H9 (cell line): ENCODE results near the gene TOR4A. TPM values are rescaled to one million over a fixed set of nuclear protein-coding genes. Genes with fewer than 3 reads are reported as not detected.

Experiments
- DNase-seq: peaks from one replicate; pipeline ENCODE4 v3.0.0-alpha.2; 2017
- H2AFZ ChIP-seq: one replicate; pipeline ENCODE4 v1.6.1; 2013; ENCODE audit warnings: mild to moderate bottlenecking, low read length, control low read depth, moderate library complexity
- H2AK5ac ChIP-seq: 2 replicates; pipeline ENCODE4 v1.6.1; 2013; ENCODE audit warnings: low read length, control low read depth, mixed read lengths; ENCODE audit not compliant: insufficient read length
- H2BK120ac ChIP-seq: one replicate; pipeline ENCODE4 v1.6.1; 2013; ENCODE audit warnings: low read depth, mild to moderate bottlenecking, low read length, control low read depth, inconsistent platforms; ENCODE audit not compliant: poor library complexity, severe bottlenecking
- H2BK12ac ChIP-seq: 2 replicates; pipeline ENCODE4 v1.6.1; 2013; ENCODE audit warnings: low read length, control low read depth, mixed read lengths, low read depth; ENCODE audit not compliant: insufficient read length
- H2BK15ac ChIP-seq: 2 replicates; pipeline ENCODE4 v1.6.1; 2013; ENCODE audit warnings: low read depth, low read length, control low read depth
- H2BK20ac ChIP-seq: one replicate; pipeline ENCODE4 v1.6.1; 2013; ENCODE audit warnings: low read depth, mild to moderate bottlenecking, low read length, control low read depth, inconsistent platforms; ENCODE audit not compliant: poor library complexity, severe bottlenecking
- H2BK5ac ChIP-seq: 2 replicates; pipeline ENCODE4 v1.6.1; 2013; ENCODE audit warnings: low read length, control low read depth, mixed read lengths; ENCODE audit not compliant: insufficient read length
- H3K14ac ChIP-seq: 2 replicates; pipeline ENCODE4 v1.6.1; 2013; ENCODE audit warnings: low read length, control low read depth; ENCODE audit not compliant: insufficient read depth
- H3K18ac ChIP-seq: 2 replicates; pipeline ENCODE4 v1.6.1; 2013; ENCODE audit warnings: low read depth, mild to moderate bottlenecking, mixed read lengths, low read length, control low read depth; ENCODE audit not compliant: insufficient read length
- H3K23ac ChIP-seq: 2 replicates; pipeline ENCODE4 v1.6.1; 2013; ENCODE audit warnings: low read length, control low read depth, mixed read lengths, low read depth; ENCODE audit not compliant: insufficient read length
- H3K23me2 ChIP-seq: 2 replicates; pipeline ENCODE4 v1.6.1; 2013; ENCODE audit warnings: low read depth, mild to moderate bottlenecking, mixed read lengths, low read length, control low read depth; ENCODE audit not compliant: insufficient read length, poor library complexity, severe bottlenecking
- H3K27ac ChIP-seq: 2 replicates; pipeline ENCODE4 v1.5.1; 2013; ENCODE audit warnings: low read length, control low read depth, mixed read lengths, low read depth; ENCODE audit not compliant: insufficient read length
- H3K27me3 ChIP-seq: 2 replicates; pipeline ENCODE4 v1.6.1; 2013; ENCODE audit warnings: low read length, control low read depth, inconsistent platforms; ENCODE audit not compliant: insufficient read depth
- H3K4ac ChIP-seq: 2 replicates; pipeline ENCODE4 v1.6.1; 2013; ENCODE audit warnings: low read depth, mild to moderate bottlenecking, control low read depth, inconsistent platforms, low read length, moderate library complexity
- H3K4me1 ChIP-seq: 2 replicates; pipeline ENCODE4 v1.6.1; 2013; ENCODE audit warnings: low read length, control low read depth, inconsistent platforms; ENCODE audit not compliant: insufficient read depth
- H3K4me2 ChIP-seq: 2 replicates; pipeline ENCODE4 v1.6.1; 2013; ENCODE audit warnings: low read length, control low read depth, mixed read lengths; ENCODE audit not compliant: insufficient read length, insufficient read depth
- H3K56ac ChIP-seq: 2 replicates; pipeline ENCODE4 v1.6.1; 2013; ENCODE audit warnings: low read depth, mild to moderate bottlenecking, mixed read lengths, low read length, control low read depth; ENCODE audit not compliant: insufficient read length
- H3K79me1 ChIP-seq: 2 replicates; pipeline ENCODE4 v1.6.1; 2013; ENCODE audit warnings: low read depth, mild to moderate bottlenecking, moderate library complexity, low read length, control low read depth, inconsistent platforms; ENCODE audit not compliant: insufficient read depth, poor library complexity, severe bottlenecking
- H3K79me2 ChIP-seq: 2 replicates; pipeline ENCODE4 v1.6.1; 2013; ENCODE audit warnings: low read length, control low read depth, inconsistent platforms; ENCODE audit not compliant: insufficient read depth
- H3K9ac ChIP-seq: 2 replicates; pipeline ENCODE4 v1.6.1; 2013; ENCODE audit warnings: low read length, control low read depth, mixed read lengths; ENCODE audit not compliant: insufficient read length; ENCODE audit errors: extremely low read depth
- H3K9me3 ChIP-seq: one replicate; pipeline ENCODE4 v1.6.1; 2013; ENCODE audit warnings: low read depth, low read length, inconsistent platforms; ENCODE audit not compliant: control insufficient read depth
- H3T11ph ChIP-seq: one replicate; pipeline ENCODE4 v1.6.1; 2013; ENCODE audit warnings: mild to moderate bottlenecking, low read length, control low read depth, inconsistent platforms
- H4K20me1 ChIP-seq: one replicate; pipeline ENCODE4 v1.6.1; 2013; ENCODE audit not compliant: control insufficient read depth, insufficient read length, insufficient read depth
- H4K5ac ChIP-seq: 2 replicates; pipeline ENCODE4 v1.6.1; 2013; ENCODE audit warnings: low read depth, mild to moderate bottlenecking, mixed read lengths, low read length, control low read depth; ENCODE audit not compliant: insufficient read length
- H4K8ac ChIP-seq: replicated peaks from 2 replicates; pipeline ENCODE4 v1.6.1; 2013; ENCODE audit warnings: low read length, control low read depth, mixed read lengths, low read depth; ENCODE audit not compliant: insufficient read length
- H4K91ac ChIP-seq: 2 replicates; pipeline ENCODE4 v1.6.1; 2013; ENCODE audit warnings: low read depth, mild to moderate bottlenecking, moderate library complexity, mixed read lengths, low read length, control low read depth; ENCODE audit not compliant: insufficient read length
- H3K27ac Mint-ChIP-seq, 3 experiments: 2 replicates in 2 of 3; 3 replicates in 1 of 3; pipeline ENCODE4 v1.8.0; 2020 to 2021; ENCODE audit warnings: mixed read lengths in 3 of 3, mild to moderate bottlenecking in 1 of 3, moderate library complexity in 1 of 3
- H3K27me3 Mint-ChIP-seq: 2 replicates; pipeline ENCODE4 v1.8.0; 2021; ENCODE audit warnings: low read depth, mild to moderate bottlenecking, moderate library complexity, mixed read lengths
- H3K36me3 Mint-ChIP-seq, 3 experiments: 2 replicates in 2 of 3; 3 replicates in 1 of 3; pipeline ENCODE4 v1.8.0; 2020 to 2021; ENCODE audit warnings: low read depth in 3 of 3, mixed read lengths in 3 of 3; ENCODE audit not compliant: insufficient read depth in 1 of 3
- H3K4me1 Mint-ChIP-seq, 2 experiments: 2 replicates each; pipeline ENCODE4 v1.8.0; 2020; ENCODE audit warnings: mixed read lengths in 2 of 2
- H3K4me3 Mint-ChIP-seq, 2 experiments: 2 replicates in 1 of 2; 3 replicates in 1 of 2; pipeline ENCODE4 v1.8.0; 2020 to 2021; ENCODE audit warnings: mild to moderate bottlenecking in 2 of 2, mixed read lengths in 2 of 2, moderate library complexity in 1 of 2
- H3K9me3 Mint-ChIP-seq, 2 experiments: 2 replicates in 1 of 2; 3 replicates in 1 of 2; pipeline ENCODE4 v1.8.0; 2020; ENCODE audit warnings: mild to moderate bottlenecking in 2 of 2, mixed read lengths in 2 of 2, moderate library complexity in 1 of 2
- WGBS: extraction: QIAGEN DNeasy Blood & Tissue Kit; methylation state at CpG from one replicate; pipeline ENCODE4 v1.1.7; 2013; ENCODE audit warnings: missing lambda C conversion rate, low lambda C conversion rate, mixed read lengths; ENCODE audit not compliant: insufficient read length; ENCODE audit errors: extremely low coverage; 5-methylcytosine and 5-hydroxymethylcytosine counted together
- total RNA-seq: library from RNA; stranded (reverse); gene quantifications from 2 replicates; pipeline ENCODE4 v1.2.1, GENCODE V29; 2021
- TF ChIP-seq, protein P1 (sequence below): fragments of 200-600 bp; sonication (generic); conservative IDR thresholded peaks from 3 replicates; pipeline ENCODE4 v1.8.0; 2021; ENCODE audit warnings: antibody characterized with exemption, mild to moderate bottlenecking

Gene TOR4A
- total RNA-seq, 1 experiment from 2014 or later, result 6.2 TPM

DNA sequence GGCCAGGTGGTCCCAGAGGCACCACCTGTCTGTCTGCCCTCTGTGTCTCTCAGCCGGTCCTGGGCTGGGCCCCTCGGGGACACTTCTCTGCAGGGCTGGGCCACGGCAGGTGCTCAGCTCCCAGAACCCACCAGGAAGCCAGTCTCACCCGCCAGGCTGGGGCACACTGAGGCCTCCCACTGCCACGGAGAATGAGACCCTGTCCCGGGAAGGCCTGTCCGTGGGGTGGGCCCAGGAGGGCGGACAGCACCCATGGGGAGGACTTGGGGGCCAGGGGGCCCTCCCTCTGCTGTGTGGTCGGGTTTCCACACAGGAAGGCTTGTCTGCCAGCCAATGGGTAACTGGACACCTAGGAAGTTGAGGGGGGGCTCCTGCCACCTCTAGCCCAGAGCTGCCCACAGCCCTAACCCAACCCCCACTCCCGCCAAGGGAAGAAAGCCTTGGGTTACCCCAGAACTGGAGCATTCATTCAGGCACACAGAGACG lies 40.5 kb upstream of the TOR4A start:
- H3K23ac ChIP-seq, result no peak overlapping the region
- H3K4me2 ChIP-seq, result no peak overlapping the region
- H3K27me3 ChIP-seq, result no peaks in the 10 kb centered on the region
- no peak overlapping the region for H2BK120ac ChIP-seq
- H2BK12ac ChIP-seq, result no peak overlapping the region
- H2BK5ac ChIP-seq, result no peak overlapping the region
- no peaks in the 10 kb centered on the region for H3K79me1 ChIP-seq
- H3K56ac ChIP-seq, result no peak overlapping the region
- Mint-ChIP-seq H3K27me3 (peaks cover 7% of the 10 kb centered on the region), H3K4me1 (peaks cover 12 to 20% of the 10 kb centered on the region in 2 experiments), H3K9me3 (no peaks in the 10 kb centered on the region; a peak in 1 of 5 replicates), H3K27ac (no peak overlapping the region), H3K4me3 (no peak overlapping the region), H3K36me3 (peaks cover 5 to 7% (median 6%) of the 10 kb centered on the region in 3 experiments; a peak in 6 of 7 replicates)
- DNase-seq, result no peak
- no peak overlapping the region for H2AFZ ChIP-seq
- no peak overlapping the region for H3K14ac ChIP-seq
- H2BK20ac ChIP-seq, result no peak overlapping the region
- no peak overlapping the region for H3K27ac ChIP-seq
- H3T11ph ChIP-seq, result no peak overlapping the region
- no peaks in the 10 kb centered on the region for H3K9me3 ChIP-seq
- H3K4ac ChIP-seq, result no peak overlapping the region
- H4K91ac ChIP-seq, result no peak overlapping the region
- no peak overlapping the region for H3K18ac ChIP-seq
- peaks cover 5% of the 10 kb centered on the region for H3K23me2 ChIP-seq
- no peak overlapping the region for H2AK5ac ChIP-seq
- no peak overlapping the region for H4K8ac ChIP-seq
- no peaks in the 10 kb centered on the region for H4K20me1 ChIP-seq
- no peak overlapping the region for H3K9ac ChIP-seq
- peaks cover 3% of the 10 kb centered on the region; the same call in 1 of the 2 replicates for H3K4me1 ChIP-seq
- H3K79me2 ChIP-seq, result no peaks in the 10 kb centered on the region
- no CpG with 5 or more reads among the region's 11 CpGs for WGBS
- H4K5ac ChIP-seq, result no peak overlapping the region
- TF ChIP-seq, protein P1, sequence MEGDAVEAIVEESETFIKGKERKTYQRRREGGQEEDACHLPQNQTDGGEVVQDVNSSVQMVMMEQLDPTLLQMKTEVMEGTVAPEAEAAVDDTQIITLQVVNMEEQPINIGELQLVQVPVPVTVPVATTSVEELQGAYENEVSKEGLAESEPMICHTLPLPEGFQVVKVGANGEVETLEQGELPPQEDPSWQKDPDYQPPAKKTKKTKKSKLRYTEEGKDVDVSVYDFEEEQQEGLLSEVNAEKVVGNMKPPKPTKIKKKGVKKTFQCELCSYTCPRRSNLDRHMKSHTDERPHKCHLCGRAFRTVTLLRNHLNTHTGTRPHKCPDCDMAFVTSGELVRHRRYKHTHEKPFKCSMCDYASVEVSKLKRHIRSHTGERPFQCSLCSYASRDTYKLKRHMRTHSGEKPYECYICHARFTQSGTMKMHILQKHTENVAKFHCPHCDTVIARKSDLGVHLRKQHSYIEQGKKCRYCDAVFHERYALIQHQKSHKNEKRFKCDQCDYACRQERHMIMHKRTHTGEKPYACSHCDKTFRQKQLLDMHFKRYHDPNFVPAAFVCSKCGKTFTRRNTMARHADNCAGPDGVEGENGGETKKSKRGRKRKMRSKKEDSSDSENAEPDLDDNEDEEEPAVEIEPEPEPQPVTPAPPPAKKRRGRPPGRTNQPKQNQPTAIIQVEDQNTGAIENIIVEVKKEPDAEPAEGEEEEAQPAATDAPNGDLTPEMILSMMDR, result no peak
- H2BK15ac ChIP-seq, result no peak overlapping the region
